Ishikawa (cell line): ENCODE results near the gene RRP1.

ENCODE experiments used
- CEBPB ChIP-seq: IDR thresholded peaks from 2 replicates; pipeline ENCODE4 v1.6.1; 2012
- CREB1 ChIP-seq: IDR thresholded peaks from 2 replicates; pipeline ENCODE4 v1.6.1; 2012; ENCODE audit warnings: low read depth
- EGR1 ChIP-seq: IDR thresholded peaks from 2 replicates; pipeline ENCODE4 v1.6.1; 2012
- EP300 ChIP-seq: IDR thresholded peaks from 2 replicates; pipeline ENCODE4 v1.6.1; 2012; ENCODE audit warnings: borderline replicate concordance
- FOXM1 ChIP-seq: IDR thresholded peaks from 2 replicates; pipeline ENCODE4 v1.6.1; 2012; ENCODE audit warnings: low read depth, borderline replicate concordance
- NFIC ChIP-seq: IDR thresholded peaks from 2 replicates; pipeline ENCODE4 v1.6.1; 2012
- RAD21 ChIP-seq: IDR thresholded peaks from 2 replicates; pipeline ENCODE4 v1.6.1; 2012; ENCODE audit warnings: low read depth
- TAF1 ChIP-seq: IDR thresholded peaks from 2 replicates; pipeline ENCODE4 v1.6.1; 2012; ENCODE audit warnings: low read depth, mild to moderate bottlenecking
- TCF12 ChIP-seq: IDR thresholded peaks from 2 replicates; pipeline ENCODE4 v1.6.1; 2012; ENCODE audit warnings: low read depth
- TEAD4 ChIP-seq: IDR thresholded peaks from 2 replicates; pipeline ENCODE4 v1.6.1; 2012
- YY1 ChIP-seq: IDR thresholded peaks from 2 replicates; pipeline ENCODE4 v1.6.1; 2012; ENCODE audit warnings: low read depth
- ZBTB7A ChIP-seq: IDR thresholded peaks from 2 replicates; pipeline ENCODE4 v1.6.1; 2012; ENCODE audit warnings: low read depth
- TF ChIP-seq, protein P1 (sequence below): IDR thresholded peaks from 2 replicates; pipeline ENCODE4 v1.6.1; 2012
- TF ChIP-seq, protein P2 (sequence below): IDR thresholded peaks from 2 replicates; pipeline ENCODE4 v1.6.1; 2012
- TF ChIP-seq, protein P3 (sequence below): IDR thresholded peaks from 2 replicates; pipeline ENCODE4 v1.6.1; 2012; ENCODE audit warnings: low read depth, mild to moderate bottlenecking

The RRP1 gene

DNA sequence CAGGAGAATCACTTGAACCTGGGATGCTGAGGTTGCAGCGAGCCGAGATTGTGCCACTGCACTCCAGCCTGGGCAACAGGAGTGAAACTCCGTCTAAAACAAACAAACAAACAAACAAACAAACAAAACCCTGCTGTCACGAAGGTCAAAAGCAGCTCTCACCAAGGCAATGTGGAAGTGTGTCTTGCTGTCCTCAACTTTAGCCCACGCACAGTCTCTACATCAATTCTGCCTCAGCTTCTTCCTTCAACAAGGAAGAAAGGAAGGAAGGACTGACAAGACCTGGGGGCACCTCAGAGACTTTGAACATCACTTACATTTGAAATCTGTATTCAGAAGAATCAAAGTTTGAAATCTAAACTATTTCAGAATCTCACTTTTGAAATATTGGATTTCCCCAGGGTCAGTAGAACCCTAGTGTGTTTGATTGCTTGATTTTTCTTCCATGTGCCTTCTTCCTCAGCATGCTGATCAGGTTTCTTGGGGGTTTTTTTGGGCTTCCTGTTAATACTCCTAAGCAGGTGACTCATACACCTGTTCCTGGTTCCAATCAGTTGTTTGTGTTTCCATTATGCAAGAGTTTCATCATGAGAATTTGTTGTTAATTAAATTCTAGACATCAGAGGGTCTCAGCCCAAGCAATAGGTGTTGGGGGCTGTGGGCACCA, 6.8 kb upstream of the RRP1 start:
- TF ChIP-seq CEBPB, result 0 out of 2 replicates have a peak, but pooled peaks have one; percentile 12
- no peak for TF ChIP-seq EGR1

DNA sequence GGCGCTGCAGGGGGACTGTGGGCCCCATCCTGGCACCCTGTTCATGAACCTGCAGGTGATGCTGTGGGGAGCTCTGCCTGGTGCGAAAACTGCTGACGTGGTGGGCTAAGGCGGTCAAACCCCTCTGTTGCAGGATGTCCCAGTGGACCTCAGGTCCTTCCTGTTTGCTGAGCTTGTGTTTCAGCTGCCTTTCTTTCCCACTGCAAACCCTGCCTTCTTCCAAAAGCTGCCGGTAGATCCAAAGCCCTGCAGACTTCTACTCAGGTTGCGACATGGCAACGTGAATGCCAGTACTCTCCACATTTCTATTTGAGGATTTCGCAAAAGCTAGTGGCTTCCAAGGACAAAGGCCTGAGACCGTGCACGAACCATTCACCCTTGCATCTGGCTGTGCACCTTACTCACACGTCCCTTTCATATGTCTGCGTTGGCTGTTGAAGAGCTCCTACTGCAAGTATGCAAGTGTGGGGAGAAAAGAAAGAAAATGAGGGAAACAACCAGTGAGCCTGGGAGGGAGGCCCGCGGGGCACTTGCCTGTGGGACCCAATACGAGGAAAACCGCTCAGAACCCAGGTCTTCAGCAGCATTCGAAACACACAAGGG, 6.2 kb upstream of the RRP1 start:
- no peak for TF ChIP-seq NFIC
- no peak for TF ChIP-seq YY1
- TF ChIP-seq, protein P1, sequence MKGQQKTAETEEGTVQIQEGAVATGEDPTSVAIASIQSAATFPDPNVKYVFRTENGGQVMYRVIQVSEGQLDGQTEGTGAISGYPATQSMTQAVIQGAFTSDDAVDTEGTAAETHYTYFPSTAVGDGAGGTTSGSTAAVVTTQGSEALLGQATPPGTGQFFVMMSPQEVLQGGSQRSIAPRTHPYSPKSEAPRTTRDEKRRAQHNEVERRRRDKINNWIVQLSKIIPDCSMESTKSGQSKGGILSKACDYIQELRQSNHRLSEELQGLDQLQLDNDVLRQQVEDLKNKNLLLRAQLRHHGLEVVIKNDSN, result no peak
- no peak for TF ChIP-seq TCF12
- TF ChIP-seq CEBPB, result no peak
- TF ChIP-seq ZBTB7A, result no peak
- no peak for TF ChIP-seq RAD21
- no peak for TF ChIP-seq TAF1
- TF ChIP-seq, protein P2, sequence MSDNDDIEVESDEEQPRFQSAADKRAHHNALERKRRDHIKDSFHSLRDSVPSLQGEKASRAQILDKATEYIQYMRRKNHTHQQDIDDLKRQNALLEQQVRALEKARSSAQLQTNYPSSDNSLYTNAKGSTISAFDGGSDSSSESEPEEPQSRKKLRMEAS, result no peak
- no peak for TF ChIP-seq EGR1
- no peak for TF ChIP-seq EP300
- TF ChIP-seq FOXM1, result no peak
- TF ChIP-seq CREB1, result no peak
- TF ChIP-seq, protein P3, sequence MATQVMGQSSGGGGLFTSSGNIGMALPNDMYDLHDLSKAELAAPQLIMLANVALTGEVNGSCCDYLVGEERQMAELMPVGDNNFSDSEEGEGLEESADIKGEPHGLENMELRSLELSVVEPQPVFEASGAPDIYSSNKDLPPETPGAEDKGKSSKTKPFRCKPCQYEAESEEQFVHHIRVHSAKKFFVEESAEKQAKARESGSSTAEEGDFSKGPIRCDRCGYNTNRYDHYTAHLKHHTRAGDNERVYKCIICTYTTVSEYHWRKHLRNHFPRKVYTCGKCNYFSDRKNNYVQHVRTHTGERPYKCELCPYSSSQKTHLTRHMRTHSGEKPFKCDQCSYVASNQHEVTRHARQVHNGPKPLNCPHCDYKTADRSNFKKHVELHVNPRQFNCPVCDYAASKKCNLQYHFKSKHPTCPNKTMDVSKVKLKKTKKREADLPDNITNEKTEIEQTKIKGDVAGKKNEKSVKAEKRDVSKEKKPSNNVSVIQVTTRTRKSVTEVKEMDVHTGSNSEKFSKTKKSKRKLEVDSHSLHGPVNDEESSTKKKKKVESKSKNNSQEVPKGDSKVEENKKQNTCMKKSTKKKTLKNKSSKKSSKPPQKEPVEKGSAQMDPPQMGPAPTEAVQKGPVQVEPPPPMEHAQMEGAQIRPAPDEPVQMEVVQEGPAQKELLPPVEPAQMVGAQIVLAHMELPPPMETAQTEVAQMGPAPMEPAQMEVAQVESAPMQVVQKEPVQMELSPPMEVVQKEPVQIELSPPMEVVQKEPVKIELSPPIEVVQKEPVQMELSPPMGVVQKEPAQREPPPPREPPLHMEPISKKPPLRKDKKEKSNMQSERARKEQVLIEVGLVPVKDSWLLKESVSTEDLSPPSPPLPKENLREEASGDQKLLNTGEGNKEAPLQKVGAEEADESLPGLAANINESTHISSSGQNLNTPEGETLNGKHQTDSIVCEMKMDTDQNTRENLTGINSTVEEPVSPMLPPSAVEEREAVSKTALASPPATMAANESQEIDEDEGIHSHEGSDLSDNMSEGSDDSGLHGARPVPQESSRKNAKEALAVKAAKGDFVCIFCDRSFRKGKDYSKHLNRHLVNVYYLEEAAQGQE, result no peak

DNA sequence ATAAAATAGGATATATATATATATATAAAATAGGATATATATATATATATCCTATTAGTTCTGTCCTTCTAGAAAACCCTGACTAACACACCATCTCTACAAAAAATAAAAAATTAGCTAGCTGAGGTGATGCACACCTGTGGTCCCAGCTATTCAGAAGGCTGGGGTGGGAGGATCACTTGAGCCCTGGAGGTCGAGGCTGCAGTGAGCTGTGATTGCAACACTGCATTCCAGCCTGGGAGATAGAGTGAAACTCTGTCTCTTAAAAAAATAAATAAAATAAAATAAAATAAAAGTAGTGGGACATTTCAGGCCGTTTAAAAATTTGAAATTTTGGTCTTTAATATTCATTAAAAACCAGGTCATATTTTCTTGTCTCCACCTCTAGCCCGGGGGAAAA, 4.2 kb upstream of the RRP1 start:
- TF ChIP-seq CEBPB, result 0 out of 2 replicates have a peak, but pooled peaks have one; percentile 20
- TF ChIP-seq, protein P3, result no peak

DNA sequence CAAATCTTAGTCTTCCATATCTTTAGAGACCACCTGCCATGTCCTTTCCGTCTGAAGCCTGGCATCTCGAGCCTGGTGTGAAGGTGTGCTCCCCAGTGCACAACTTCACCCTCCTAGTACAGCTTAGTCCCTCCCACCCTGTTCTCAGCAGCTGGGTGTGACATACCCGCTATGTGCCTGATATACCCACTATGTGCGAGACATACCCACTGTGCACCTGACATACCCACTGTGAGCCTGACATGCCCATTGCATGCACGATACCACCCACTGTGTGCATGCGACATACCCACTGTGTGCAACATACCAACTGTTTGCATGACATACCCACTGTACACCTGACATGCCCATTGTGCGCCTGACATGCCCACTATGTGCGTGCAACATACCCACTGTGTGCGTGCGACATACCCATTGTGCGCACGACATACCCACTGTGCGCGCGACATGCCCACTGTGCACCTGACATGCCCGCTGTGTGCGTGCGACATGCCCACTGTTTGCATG, 3.0 kb upstream of the RRP1 start:
- TF ChIP-seq, protein P3, result no peak
- no peak for TF ChIP-seq RAD21
- no peak for TF ChIP-seq TCF12
- TF ChIP-seq FOXM1, result no peak
- TF ChIP-seq, protein P1, result no peak
- TF ChIP-seq TEAD4, result no peak
- TF ChIP-seq CEBPB, result no peak
- TF ChIP-seq EP300, result no peak
- TF ChIP-seq, protein P2, result no peak

DNA sequence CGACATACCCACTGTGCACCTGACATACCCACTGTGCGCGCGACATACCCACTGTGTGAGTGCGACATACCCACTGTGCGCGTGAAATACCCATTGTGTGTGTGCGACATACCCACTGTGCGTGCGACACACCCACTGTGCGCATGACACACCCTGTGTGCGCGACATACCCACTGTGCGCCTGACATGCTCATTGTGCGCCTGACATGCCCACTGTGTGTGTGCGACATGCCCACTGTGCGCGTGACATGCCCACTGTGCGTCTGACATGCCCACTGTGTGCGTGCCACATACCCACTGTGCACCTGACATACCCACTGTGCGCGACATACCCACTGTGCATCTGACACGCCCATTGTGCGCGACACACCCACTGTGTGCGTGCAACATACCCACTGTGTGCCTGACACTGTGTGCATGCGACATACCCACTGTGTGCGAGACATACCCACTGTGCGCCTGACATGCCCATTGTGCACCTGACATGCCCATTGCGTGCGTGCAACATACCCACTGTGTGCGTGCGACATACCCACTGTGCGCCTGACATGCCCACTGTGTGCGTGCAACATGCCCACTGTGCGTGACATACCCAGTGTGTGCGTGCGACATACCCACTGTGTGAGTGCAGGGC, 2.5 kb upstream of the RRP1 start:
- TF ChIP-seq, protein P1, result no peak
- TF ChIP-seq, protein P2, result no peak
- TF ChIP-seq YY1 (no peak), TAF1 (no peak), EGR1 (no peak), FOXM1 (no peak)
- TF ChIP-seq, protein P3, result no peak
